ENCODE results near the gene TSPAN32.
"Not testable (repeated sequence)": the region's sequence is repeated elsewhere in the genome, so short reads cannot be mapped to it uniquely, and the experiment has no call there.

The TSPAN32 gene

DNA sequence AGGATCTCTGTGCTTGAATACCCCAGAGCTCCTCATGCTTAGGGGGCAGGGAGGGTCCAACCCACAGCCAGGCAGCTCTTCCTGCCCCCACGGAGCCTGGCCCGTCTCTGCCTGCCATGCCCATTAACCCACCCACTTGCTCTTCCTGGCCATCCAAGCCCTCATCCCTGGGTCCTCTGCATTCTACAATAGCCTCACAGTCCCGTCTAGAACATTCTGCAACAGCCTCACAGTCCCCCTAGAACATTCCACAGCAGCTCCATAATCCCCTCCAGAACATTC, 15.1 kb downstream of the TSPAN32 start:
- no peak for FAIRE-seq

DNA sequence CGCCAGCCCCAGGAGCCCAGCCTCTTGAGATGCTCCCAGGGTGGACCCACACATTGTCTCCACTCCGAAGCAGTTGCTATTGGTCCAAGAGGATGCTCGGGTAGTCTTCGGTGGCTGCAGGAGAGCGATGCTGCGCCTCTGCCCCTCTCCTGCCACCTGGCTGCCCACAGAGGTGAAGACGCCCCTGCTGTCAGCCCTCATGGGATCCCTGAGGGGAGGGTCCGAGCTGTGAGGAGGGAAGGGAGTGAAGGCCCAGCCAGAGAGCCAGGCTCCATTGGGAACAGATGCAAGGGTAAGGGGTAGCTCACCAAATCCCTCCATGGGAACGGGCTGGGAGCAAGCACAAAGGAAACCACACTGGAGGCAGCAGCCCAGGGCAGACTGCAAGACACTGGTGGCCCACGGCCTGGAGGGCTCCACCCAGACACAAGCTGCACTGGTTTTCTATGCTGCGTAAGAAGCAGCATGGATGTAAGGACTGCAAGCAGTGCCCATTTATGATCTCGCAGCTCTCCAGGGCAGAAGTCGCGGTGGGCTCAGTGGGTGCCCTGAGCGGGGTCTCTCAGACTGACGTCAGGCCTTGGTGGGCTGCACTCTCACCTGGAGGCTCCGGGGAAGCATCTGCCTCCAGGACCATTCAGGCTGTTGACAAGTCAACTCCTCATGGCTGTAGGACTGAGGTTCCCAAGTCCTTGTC, 15.7 kb downstream of the TSPAN32 start:
- FAIRE-seq = no peak

DNA sequence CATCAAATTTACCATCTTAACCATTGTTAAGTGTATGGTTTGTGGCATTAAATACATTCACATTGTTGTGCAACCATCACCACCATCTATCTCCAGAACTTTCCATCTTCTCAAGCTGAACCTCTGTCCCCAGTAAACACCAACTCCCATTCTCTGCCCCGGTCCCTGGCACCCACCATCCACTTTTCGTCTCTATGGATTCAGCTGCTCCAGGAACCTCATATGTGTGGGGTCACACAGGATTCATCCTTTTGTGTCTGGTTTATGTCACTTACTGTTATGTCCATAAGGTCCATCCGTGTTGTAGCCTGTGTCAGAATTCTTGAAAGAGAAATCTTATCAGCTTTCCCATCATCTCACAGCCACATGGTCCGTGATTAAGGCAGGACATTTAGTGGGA, 16.3 kb downstream of the TSPAN32 start:
- no peak for FAIRE-seq

DNA sequence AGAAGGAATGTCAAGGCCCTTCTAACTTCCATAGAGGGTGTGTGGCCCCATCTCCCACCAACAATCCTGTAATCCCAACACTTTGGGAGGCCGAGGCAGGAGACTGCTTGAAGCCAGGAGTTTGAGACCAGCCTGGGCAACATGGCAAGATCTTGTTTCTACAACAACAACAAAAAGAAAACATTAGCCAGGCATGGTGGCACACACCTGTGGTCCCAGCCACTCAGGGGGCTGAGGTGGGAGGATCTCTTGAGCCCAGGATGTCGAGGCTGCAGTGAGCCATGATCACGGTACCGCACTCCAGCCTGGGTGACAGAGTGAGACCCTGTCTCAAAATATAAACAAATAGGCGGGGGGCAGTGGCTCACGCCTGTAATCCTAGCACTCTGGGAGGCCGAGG, 16.9 kb downstream of the TSPAN32 start:
- FAIRE-seq = no peak

DNA sequence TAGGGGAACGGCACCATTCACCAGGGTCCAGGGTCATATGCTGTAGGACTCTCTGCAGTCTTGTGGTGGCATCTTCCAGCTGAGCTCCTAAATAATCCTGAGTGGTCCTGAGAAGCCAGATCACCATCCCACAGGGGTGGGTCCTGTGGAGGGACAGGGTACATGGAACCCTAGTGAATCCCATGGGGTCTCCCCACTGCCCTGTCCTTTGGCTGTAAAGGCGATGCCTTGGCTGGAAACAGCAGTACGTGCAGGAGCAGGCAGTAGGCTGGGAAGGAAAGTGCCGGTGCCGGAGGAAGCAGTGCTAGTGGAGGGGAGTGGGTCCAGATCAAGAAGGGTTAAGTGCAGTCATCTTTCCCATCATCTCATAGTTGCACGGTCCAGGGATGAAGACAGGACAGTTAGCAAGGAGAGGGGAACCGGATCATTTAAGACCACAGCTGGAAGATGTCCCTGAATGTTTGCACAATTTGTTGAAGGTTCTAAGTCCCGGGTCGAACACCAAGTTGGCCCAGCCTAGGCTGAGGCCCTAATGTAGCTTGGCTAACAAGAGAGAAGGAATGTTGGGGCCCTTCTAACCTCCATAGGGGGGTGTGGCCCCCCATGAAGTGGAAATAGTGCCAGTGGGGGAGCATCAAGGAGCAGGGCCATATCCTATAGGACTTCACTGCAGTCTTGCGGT, 18.1 kb downstream of the TSPAN32 start:
- FAIRE-seq = no peak

DNA sequence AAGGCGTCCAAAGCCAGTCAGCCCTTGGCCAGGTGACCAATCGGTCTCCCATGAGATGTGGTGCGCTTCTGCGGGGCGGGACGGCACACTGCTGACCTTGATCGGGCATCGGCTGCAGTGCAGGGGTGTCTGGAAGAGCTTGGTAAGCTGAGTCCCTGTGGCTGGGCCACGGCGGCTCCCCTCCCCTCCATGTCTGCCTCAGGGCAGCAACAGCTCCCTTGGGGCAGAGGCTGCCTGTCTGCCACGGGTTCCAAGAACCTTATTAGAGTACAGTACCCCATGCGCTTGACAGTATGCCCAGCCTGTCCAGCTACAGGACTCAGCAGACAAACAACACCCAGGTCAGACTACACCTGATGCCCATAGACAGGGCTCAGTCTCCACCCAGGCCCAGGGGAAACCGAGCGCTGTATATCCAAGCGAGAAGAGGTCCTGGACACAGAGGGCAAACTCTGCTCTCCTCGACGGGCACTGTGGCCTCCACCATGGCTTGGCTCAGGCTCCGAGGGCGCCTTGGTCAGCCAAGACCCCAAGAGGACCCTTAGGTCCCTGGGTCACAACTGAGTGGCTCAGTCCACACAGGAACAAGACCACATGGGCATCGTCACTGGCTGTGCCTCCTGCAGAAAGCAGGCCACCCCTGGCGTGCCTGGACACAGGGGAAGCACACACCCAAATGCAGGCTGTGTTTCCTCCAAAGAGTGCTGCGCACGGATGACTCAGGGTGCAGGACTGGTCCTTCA, 18.9 kb downstream of the TSPAN32 start:
- no peak for FAIRE-seq

DNA sequence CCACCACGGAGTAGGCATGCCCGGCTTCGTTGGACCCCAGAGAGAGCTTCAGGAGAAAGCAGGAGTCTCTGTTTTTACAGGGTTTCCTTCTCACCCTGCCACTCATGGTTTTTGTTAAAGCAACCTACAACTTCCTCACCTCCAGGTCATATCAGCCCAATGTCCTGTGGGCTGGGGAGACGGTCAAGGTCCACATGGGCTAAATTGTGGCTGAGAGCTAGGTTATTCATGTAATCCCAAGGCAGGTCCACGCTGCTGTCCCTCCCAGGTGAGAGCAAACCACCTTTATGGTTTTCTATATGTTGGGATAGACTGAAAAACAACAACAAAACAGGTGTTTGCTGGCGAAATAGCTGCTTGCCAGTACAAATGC, 19.5 kb downstream of the TSPAN32 start:
- no peak for FAIRE-seq

DNA sequence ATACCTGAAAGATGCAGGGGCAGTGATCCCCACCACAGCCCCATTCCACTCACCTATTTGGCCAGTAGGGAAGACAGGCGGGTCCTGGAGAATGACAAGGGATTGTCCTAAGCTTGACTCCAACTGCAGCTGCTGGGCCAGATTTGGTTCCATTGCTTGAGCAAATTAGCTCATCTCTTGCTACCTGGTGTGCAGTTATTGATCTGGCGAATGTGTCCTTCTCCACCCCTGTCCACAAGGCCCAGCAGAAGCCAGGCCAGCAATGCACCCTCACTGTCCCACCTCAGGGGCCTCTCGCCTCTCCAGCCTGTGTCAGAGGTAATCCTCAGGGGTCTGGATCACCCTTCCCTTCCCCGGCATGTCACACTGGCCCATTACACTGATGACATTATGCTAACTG, 23.3 kb downstream of the TSPAN32 start:
- no peak for FAIRE-seq

DNA sequence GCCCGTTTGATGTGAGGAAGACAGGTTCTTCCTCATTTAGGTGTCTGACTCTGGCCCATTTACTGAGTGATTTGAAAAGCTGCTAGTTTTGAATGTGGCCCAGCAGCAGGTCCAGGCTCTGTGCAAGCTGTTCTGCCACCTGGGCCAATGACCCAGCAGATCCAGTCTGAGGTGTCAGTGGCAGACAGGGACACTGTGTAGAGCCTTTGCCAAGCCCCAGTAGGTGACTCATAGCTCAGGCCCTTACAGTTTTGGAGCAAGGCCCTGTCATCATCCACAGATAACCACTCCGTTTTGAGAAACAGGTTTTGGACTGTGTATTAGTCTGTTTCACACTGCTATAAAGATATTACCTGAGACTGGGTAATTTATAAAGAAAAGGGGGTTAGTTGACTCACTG, 23.9 kb downstream of the TSPAN32 start:
- FAIRE-seq = no peak

DNA sequence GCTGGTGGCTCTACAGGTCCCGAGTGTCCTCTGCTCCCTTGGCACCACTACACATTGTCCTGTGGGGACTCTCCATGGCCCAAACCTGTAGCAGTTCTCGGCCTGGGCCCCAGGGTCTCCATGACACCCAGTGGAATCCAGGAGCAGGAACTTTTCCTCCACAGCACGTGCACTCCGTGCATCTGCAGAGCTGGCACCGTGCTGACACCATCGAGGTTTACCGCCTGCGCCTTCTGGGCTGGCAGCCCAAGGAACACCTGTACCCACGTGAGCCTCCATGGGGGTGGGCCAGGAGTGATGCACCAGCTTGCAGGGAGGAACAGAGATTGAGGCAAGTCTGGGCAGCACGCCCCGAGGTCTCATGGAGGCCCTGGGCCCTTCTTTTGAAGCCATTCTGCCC, 25.2 kb downstream of the TSPAN32 start:
- no peak for FAIRE-seq

DNA sequence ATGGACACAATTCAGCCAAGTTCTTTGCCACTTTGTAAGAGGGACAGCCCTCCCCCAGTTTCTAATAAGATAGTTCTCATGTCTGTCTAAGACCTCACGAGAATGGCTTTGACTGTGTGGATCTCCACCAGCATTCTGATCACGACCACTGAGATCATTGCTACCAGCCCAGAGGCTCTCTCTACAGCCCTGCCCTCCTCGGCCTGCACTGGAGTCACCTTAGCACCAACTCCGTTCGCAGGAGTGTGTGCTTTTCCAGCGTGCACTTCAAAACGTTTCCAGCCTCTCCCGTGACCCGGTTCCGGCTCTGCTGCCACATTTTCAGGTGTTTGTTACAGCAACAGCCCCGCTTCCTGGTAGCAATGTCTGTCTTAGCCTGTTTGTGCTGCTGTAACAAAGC, 26.2 kb downstream of the TSPAN32 start:
- FAIRE-seq = no peak

DNA sequence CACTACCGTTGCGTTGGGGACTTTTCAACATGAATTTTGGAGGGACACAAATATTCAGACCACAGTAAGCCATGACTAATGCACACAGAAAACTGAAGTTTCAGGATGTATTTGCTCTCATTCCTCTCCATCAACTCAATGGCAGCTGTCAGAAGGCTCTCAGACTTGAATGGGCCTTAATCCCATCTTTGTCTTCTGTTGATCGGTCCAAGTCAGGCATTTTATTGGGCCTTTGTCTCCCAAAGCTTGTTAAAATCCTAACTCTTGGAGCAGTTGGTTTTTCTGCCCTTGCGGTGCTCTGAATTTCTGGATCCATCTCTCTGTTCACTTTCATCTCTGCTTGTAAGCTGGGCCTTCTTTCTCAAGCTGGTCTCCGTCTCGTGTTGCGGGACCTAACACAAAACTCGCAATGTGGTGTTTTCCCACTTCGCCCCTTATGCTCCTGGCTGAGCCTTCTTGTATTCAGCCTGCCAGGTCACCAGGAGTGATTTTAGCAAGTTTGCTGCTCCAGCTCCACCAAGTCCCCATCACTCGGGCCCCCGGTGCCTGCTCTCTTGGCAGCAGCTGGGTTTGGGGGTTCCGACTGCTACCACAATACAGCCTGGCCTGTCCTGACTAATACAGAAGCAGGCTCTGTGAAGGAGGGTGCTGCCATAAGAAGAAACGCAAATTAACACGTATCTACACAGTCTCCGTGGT, 27.0 kb downstream of the TSPAN32 start:
- FAIRE-seq = no peak

DNA sequence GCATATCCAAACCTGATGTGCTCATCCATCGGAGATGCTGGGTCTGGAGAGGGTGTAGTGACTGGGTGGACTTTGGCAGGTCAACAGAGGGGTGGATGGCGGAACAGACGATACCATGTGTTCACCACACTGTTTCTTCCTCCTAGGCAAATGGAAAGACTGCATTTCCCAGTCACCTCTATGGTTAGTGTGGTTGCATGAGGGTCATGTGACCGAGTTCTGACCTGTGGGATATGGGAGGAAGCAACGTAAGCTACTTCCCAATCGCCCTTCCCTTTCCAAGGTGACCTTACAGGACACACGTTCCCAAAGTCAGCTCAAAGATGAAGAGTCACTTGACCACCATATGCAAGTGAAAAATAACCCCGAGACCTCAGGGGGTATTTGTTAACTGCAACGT, 27.7 kb downstream of the TSPAN32 start:
- FAIRE-seq = no peak

DNA sequence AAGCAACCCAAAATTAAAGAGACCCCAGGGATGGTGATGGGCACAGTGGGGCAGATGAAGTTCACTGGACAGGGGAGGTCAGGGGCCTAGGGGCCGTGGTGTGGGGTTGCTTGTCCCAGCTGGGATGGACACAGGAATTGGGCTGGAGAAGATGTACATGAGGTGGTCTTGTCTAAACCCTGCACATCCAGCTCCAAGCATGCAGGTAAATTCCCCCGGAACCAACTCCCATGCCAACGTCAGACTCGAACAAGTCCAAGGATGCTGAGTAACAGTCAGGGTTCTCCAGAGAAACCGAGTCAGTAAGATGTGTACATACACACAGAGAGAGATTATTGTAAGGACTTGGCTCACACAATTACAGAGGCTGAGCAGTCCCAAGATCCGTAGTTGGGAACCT, 28.9 kb downstream of the TSPAN32 start:
- no peak for FAIRE-seq

DNA sequence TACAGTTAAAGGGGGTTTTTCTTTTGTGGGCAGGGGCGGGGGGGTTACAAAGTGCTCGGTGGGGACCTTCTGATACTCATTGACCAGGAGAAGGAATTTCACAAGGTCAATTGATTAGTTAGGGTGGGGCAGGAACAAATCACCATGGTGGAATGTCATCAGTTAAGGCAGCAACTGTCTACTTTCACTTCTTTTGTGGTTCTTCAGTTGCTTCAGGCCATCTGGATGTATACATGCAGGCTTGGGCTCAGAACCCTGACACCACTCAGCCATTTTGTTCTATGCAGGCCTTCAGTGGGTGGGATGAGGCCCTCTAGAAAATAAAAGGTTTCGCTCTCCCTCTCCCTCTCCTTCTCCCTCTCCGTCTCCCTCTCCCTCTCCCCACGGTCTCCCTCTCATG, 29.6 kb downstream of the TSPAN32 start:
- no peak for FAIRE-seq

DNA sequence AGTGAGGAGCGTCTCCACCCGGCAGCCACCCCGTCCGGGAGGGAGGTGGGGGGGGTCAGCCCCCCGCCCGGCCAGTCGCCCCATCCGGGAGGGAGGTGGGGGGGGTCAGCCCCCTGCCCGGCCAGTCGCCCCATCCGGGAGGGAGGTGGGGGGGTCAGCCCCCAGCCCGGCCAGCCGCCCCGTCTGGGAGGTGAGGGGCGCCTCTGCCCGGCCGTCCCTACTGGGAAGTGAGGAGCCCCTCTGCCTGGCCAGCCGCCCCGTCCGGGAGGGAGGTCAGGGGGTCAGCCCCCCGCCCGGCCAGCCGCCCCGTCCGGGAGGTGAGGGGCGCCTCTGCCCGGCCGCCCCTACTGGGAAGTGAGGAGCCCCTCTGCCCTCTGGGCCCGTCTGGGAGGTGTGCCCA, 30.8 kb downstream of the TSPAN32 start:
- FAIRE-seq = not testable (repeated sequence)

DNA sequence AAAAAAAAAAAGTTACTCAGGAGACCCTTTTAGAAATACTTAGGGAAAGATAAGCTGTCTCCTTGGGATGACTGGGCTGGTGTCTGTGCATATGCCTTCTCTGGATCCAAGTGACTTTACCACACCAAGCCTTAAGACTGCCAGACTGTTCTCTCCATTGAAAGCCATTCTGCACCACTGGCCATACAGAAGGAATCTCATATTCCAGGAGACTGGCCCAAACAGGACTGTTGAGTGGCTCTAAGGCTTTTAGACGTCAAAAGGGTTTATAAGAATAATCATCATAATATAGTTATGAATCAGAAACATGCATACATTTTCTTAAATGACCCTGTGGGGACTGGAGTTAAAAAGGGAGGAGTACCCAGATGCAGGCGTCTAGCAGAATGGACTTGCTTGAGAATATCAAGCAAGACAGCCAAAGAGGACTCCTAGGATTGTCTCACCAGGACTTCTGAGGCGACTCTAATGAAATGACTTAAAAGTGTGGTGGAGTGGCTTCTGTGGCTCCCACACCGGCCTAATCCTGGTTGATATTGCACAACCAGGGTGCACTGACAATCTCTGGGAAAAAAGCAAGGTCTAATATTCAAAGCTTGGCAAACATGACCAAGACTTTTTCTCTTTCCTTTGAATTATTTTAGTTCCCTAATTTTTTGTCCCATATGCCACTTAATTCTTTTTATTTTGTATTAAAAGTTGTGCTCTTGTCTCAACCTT, 31.8 kb downstream of the TSPAN32 start:
- not testable (repeated sequence) for FAIRE-seq

DNA sequence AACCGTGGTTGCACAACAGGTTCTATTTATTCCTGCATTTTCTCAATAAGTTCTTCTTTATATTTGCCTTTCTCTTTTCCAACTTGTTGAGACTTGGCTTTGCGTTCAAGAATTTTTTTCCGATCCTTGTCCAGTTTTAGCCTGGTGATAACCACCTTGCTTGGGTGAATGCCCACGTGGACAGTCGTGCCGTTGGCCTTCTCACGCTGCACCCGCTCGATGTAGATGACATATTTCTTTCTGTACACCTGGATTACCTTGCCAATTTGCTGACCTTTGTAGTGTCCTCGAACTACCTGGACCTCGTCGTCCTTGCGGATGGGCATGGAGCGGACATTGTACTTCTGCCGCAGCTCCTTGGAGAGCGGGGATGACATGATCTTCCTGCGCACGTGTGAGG, 33.5 kb downstream of the TSPAN32 start:
- FAIRE-seq = not testable (repeated sequence)

DNA sequence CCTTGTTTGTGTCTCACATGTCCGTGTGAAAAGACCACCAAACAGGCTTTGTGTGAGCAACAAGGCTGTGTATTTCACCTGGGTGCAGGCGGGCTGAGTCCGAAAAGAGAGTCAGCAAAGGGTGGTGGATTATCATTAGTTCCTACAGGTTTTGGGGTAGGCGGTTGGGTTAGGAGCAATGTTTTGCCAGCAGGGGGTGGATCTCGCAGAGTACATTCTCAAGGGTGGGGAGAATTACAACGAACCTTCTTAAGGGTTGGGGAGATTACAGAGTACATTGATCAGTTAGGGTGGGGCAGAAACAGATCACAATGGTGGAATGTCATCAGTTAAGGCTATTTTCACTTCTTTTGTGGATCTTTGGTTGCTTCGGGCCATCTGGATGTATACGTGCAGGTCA, 36.9 kb downstream of the TSPAN32 start:
- FAIRE-seq = not testable (repeated sequence)

DNA sequence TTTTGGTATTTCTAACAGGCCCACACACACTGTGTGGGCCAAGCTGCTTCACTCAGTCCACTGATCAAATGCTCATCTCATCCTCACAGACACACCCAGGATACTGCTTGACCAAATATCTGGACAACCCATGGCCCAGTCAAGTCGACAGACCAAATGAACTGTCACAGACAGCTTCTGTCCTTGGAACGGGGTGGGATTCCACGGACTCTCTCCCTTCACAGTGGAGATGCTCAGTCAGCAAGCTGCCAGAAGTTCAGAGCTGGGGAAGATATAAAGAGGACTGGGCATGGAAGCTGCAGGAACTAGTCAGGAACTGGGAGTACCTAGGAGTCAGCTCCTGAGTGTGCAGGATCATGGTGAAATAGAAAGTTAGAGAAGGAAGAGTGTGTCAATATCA, 40.7 kb downstream of the TSPAN32 start:
- no peak for FAIRE-seq

DNA sequence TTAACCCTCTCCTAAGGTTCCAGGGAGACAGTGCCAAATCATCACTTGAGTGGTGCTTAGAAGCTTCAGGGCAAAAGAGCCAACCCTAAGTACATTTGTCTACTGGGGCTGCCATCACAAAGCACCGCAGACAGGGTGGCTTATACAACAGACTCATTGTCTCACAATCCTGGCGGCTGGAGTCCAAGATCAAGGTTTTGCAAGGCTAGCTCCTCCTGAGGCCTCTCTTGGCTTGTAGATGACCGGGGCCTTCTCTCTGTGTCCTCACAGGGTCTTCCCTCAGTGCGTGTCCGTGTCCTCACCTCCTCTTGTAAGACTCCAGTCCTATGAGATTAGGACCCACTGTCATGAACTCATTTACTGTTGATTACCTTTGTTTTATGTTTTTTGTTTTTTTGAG, 41.2 kb downstream of the TSPAN32 start:
- FAIRE-seq = no peak

DNA sequence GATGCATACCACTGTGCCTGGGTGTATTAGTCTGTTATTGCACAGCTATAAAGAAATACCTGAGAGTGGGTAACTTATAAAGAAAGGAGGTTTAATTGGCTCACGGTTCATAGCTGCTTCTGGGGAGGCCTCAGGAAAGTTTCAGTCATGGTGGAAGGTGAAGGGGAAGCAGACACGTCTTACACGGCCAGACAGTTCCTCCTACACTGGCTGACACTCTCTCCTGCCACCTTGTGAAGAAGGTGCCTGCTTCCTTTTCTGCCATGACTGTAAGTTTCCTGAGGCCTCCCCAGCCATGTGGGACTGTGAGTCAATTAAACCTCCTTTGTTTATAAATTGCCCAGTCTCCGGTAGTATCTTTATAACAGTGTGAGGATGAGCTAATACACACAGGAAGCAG, 41.7 kb downstream of the TSPAN32 start:
- no peak for FAIRE-seq

DNA sequence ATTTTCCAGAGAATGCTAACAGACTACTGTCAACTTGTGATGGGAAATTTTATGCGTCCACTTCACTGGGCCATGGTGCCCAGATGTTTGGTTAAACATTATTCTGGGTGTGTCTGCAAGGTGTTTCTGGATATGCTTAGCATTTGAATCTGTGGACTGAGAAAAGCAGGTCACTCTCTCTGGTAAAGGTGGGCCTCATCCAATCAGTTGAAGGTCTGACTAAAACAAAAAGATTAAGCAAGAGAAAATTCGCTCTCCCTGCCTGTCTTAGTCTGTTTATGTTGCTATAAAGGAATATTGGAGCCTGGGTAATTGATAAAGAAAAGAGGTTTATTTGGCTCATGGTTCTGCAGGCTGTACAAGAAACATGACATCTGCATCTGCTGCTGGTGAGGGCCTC, 43.2 kb downstream of the TSPAN32 start:
- no peak for FAIRE-seq
